ENCODE data around the gene SLC6A4. TPM values are rescaled to one million over a fixed set of nuclear protein-coding genes. Genes with fewer than 3 reads are reported as not detected.

Gene SLC6A4
- polyA plus RNA-seq (2013, experiment 1 of 4): not detected
- 0.20 TPM for polyA plus RNA-seq (2013, experiment 2 of 4)
- not detected for polyA plus RNA-seq (2013, experiment 3 of 4)
- polyA plus RNA-seq (2013, experiment 4 of 4): 0.04 TPM

GRCh38 chr17:30235386-30236296, at the start of gene SLC6A4:
Gene SLC6A4 (minus strand): TSS chr17:30235697. CDS start chr17:30221958, 13,739 bp downstream.
- Histone ChIP-seq H3K27me3 (ENCODE audit: control insufficient read depth, insufficient read depth, low read length, poor library complexity, severe bottlenecking) (peaks cover 91% of the 10 kb centered on the region), H3K36me3 (ENCODE audit: control insufficient read depth, insufficient read depth, low read length) (no peaks in the 10 kb centered on the region), H3K27ac (ENCODE audit: insufficient read depth, low read depth, low read length, poor library complexity, severe bottlenecking) (no peak within 1 kb of the TSS), H3K4me1 (ENCODE audit: control insufficient read depth, insufficient read depth, low read length) (peaks cover 28% of the 10 kb centered on the region), H3K4me3 (ENCODE audit: insufficient read depth, low read depth, low read length) (peak within 1 kb of the TSS; percentile 21), H3K9me3 (ENCODE audit: control insufficient read depth, low read length) (no peaks in the 10 kb centered on the region)
- WGBS, 2 experiments: 6 to 7% methylated on average over 82 of the region's 82 CpGs

GRCh38 chr17:30279156-30279555, 43.7 kb upstream of the SLC6A4 start:
- Histone ChIP-seq H3K27ac (ENCODE audit: insufficient read depth, low read depth, low read length, poor library complexity, severe bottlenecking) (no peak overlapping the region), H3K27me3 (ENCODE audit: control insufficient read depth, insufficient read depth, low read length, poor library complexity, severe bottlenecking) (no peaks in the 10 kb centered on the region), H3K36me3 (ENCODE audit: control insufficient read depth, insufficient read depth, low read length) (peaks cover 10% of the 10 kb centered on the region), H3K9me3 (ENCODE audit: control insufficient read depth, low read length) (no peaks in the 10 kb centered on the region), H3K4me1 (ENCODE audit: control insufficient read depth, insufficient read depth, low read length) (no peaks in the 10 kb centered on the region), H3K4me3 (ENCODE audit: insufficient read depth, low read depth, low read length) (no peak overlapping the region)

GRCh38 chr17:30278032-30278431, 42.5 kb upstream of the SLC6A4 start:
- H3K4me3 ChIP-seq (ENCODE audit: insufficient read depth, low read depth, low read length): no peak overlapping the region
- no peaks in the 10 kb centered on the region for H3K9me3 ChIP-seq (ENCODE audit: control insufficient read depth, low read length)
- no peak overlapping the region for H3K27ac ChIP-seq (ENCODE audit: insufficient read depth, low read depth, low read length, poor library complexity, severe bottlenecking)
- H3K36me3 ChIP-seq (ENCODE audit: control insufficient read depth, insufficient read depth, low read length): peaks cover 10% of the 10 kb centered on the region
- H3K27me3 ChIP-seq (ENCODE audit: control insufficient read depth, insufficient read depth, low read length, poor library complexity, severe bottlenecking): no peaks in the 10 kb centered on the region
- no peaks in the 10 kb centered on the region for H3K4me1 ChIP-seq (ENCODE audit: control insufficient read depth, insufficient read depth, low read length)

- H3K27ac ChIP-seq (ENCODE audit: insufficient read depth, low read depth, low read length, poor library complexity, severe bottlenecking): no peak overlapping the region
- WGBS, 2 experiments: 87 to 88% methylated on average over 2 of the region's 2 CpGs
- H3K4me1 ChIP-seq (ENCODE audit: control insufficient read depth, insufficient read depth, low read length): no peaks in the 10 kb centered on the region
- peaks cover 8% of the 10 kb centered on the region for H3K36me3 ChIP-seq (ENCODE audit: control insufficient read depth, insufficient read depth, low read length)
- no peak overlapping the region for H3K4me3 ChIP-seq (ENCODE audit: insufficient read depth, low read depth, low read length)
- no peaks in the 10 kb centered on the region for H3K27me3 ChIP-seq (ENCODE audit: control insufficient read depth, insufficient read depth, low read length, poor library complexity, severe bottlenecking)
- no peaks in the 10 kb centered on the region for H3K9me3 ChIP-seq (ENCODE audit: control insufficient read depth, low read length)
These were observed 40.4 kb upstream of the SLC6A4 start for GRCh38 chr17:30275911-30276310.

- no peak overlapping the region for H3K27ac ChIP-seq (ENCODE audit: insufficient read depth, low read depth, low read length, poor library complexity, severe bottlenecking)
- 85 to 95% methylated on average over 3 of the region's 3 CpGs for WGBS, 2 experiments
- H3K9me3 ChIP-seq (ENCODE audit: control insufficient read depth, low read length): no peaks in the 10 kb centered on the region
- no peaks in the 10 kb centered on the region for H3K27me3 ChIP-seq (ENCODE audit: control insufficient read depth, insufficient read depth, low read length, poor library complexity, severe bottlenecking)
- H3K36me3 ChIP-seq (ENCODE audit: control insufficient read depth, insufficient read depth, low read length): peaks cover 8% of the 10 kb centered on the region
- H3K4me1 ChIP-seq (ENCODE audit: control insufficient read depth, insufficient read depth, low read length): no peaks in the 10 kb centered on the region
- H3K4me3 ChIP-seq (ENCODE audit: insufficient read depth, low read depth, low read length): no peak overlapping the region
These were observed 39.4 kb upstream of the SLC6A4 start for GRCh38 chr17:30274887-30275286.

GRCh38 chr17:30273373-30273772, 37.9 kb upstream of the SLC6A4 start:
- Histone ChIP-seq H3K4me1 (ENCODE audit: control insufficient read depth, insufficient read depth, low read length) (no peaks in the 10 kb centered on the region), H3K36me3 (ENCODE audit: control insufficient read depth, insufficient read depth, low read length) (peaks cover 5% of the 10 kb centered on the region), H3K9me3 (ENCODE audit: control insufficient read depth, low read length) (no peaks in the 10 kb centered on the region), H3K27ac (ENCODE audit: insufficient read depth, low read depth, low read length, poor library complexity, severe bottlenecking) (no peak overlapping the region), H3K27me3 (ENCODE audit: control insufficient read depth, insufficient read depth, low read length, poor library complexity, severe bottlenecking) (no peaks in the 10 kb centered on the region), H3K4me3 (ENCODE audit: insufficient read depth, low read depth, low read length) (no peak overlapping the region)
- 93 to 95% methylated on average over 6 of the region's 6 CpGs for WGBS, 2 experiments

GRCh38 chr17:30271102-30271501, 35.6 kb upstream of the SLC6A4 start:
- Histone ChIP-seq H3K36me3 (ENCODE audit: control insufficient read depth, insufficient read depth, low read length) (peaks cover 8% of the 10 kb centered on the region), H3K27ac (ENCODE audit: insufficient read depth, low read depth, low read length, poor library complexity, severe bottlenecking) (no peak overlapping the region)
- 98% methylated on average over 6 of the region's 6 CpGs for WGBS, 2 experiments

GRCh38 chr17:30267625-30268024, 32.1 kb upstream of the SLC6A4 start:
- H3K27ac ChIP-seq (ENCODE audit: insufficient read depth, low read depth, low read length, poor library complexity, severe bottlenecking): no peak overlapping the region
- no peak overlapping the region for H3K4me3 ChIP-seq (ENCODE audit: insufficient read depth, low read depth, low read length)
- H3K27me3 ChIP-seq (ENCODE audit: control insufficient read depth, insufficient read depth, low read length, poor library complexity, severe bottlenecking): no peaks in the 10 kb centered on the region
- no peaks in the 10 kb centered on the region for H3K4me1 ChIP-seq (ENCODE audit: control insufficient read depth, insufficient read depth, low read length)
- no peaks in the 10 kb centered on the region for H3K9me3 ChIP-seq (ENCODE audit: control insufficient read depth, low read length)
- peaks cover 17% of the 10 kb centered on the region for H3K36me3 ChIP-seq (ENCODE audit: control insufficient read depth, insufficient read depth, low read length)
- 96 to 98% methylated on average over 2 of the region's 2 CpGs for WGBS, 2 experiments

More at GRCh38 chr17:30271102-30271501, 35.6 kb upstream of the SLC6A4 start:
- Histone ChIP-seq H3K27me3 (ENCODE audit: control insufficient read depth, insufficient read depth, low read length, poor library complexity, severe bottlenecking) (no peaks in the 10 kb centered on the region), H3K4me3 (ENCODE audit: insufficient read depth, low read depth, low read length) (no peak overlapping the region), H3K4me1 (ENCODE audit: control insufficient read depth, insufficient read depth, low read length) (no peaks in the 10 kb centered on the region), H3K9me3 (ENCODE audit: control insufficient read depth, low read length) (no peaks in the 10 kb centered on the region)

GRCh38 chr17:30263552-30264333, 28.2 kb upstream of the SLC6A4 start:
- 93 to 100% methylated on average over 1 to 2 of the region's 2 CpGs for whole genome bisulfite sequencing, 2 experiments
- H3K4me3 ChIP-seq (ENCODE audit: insufficient read depth, low read depth, low read length): no peak overlapping the region
- no peaks in the 10 kb centered on the region for H3K4me1 ChIP-seq (ENCODE audit: control insufficient read depth, insufficient read depth, low read length)
- no peaks in the 10 kb centered on the region for H3K27me3 ChIP-seq (ENCODE audit: control insufficient read depth, insufficient read depth, low read length, poor library complexity, severe bottlenecking)
- peaks cover 16% of the 10 kb centered on the region for H3K36me3 ChIP-seq (ENCODE audit: control insufficient read depth, insufficient read depth, low read length)
- no peaks in the 10 kb centered on the region for H3K9me3 ChIP-seq (ENCODE audit: control insufficient read depth, low read length)
- H3K27ac ChIP-seq (ENCODE audit: insufficient read depth, low read depth, low read length, poor library complexity, severe bottlenecking): no peak overlapping the region

Data from ectodermal cell (in vitro differentiated cells).